K562 (cell line): ENCODE measurements around the gene CTSW. TPM values are rescaled to one million over a fixed set of nuclear protein-coding genes. Genes with fewer than 3 reads are reported as not detected.

Source experiments
- ELF2 ChIP-seq: fragments of 250-450 bp; sonication (Bioruptor Pico); IDR thresholded peaks from 2 replicates; pipeline ENCODE4 v1.5.0; 2021; ENCODE audit warnings: mild to moderate bottlenecking
- EZH2 ChIP-seq: IDR thresholded peaks from 2 replicates; pipeline ENCODE4 v1.6.1; 2012; ENCODE audit warnings: low read depth, mild to moderate bottlenecking, inconsistent platforms, low read length, borderline replicate concordance
- L3MBTL2 ChIP-seq: fragments of 450-650 bp; IDR thresholded peaks from 2 replicates; pipeline ENCODE4 v1.6.1; 2016; ENCODE audit warnings: mild to moderate bottlenecking, moderate library complexity
- MGA ChIP-seq: fragments of 450-650 bp; IDR thresholded peaks from 2 replicates; pipeline ENCODE4 v1.6.1; 2016; ENCODE audit warnings: mild to moderate bottlenecking, moderate library complexity
- ZBTB26 ChIP-seq: fragments of 450-650 bp; formaldehyde crosslinking; IDR thresholded peaks from 2 replicates; pipeline ENCODE4 v1.4.0; 2022; ENCODE audit warnings: missing genetic modification characterization
- ZNF318 ChIP-seq, 2 experiments: fragments of 450-650 bp; IDR thresholded peaks; 2 replicates each; pipeline ENCODE4 v1.6.1; 2016; ENCODE audit warnings: mild to moderate bottlenecking in 2 of 2, borderline replicate concordance in 1 of 2, low read depth in 1 of 2, moderate library complexity in 1 of 2
- ZNF785 ChIP-seq: fragments of 250-450 bp; sonication (Bioruptor Pico); IDR thresholded peaks from 2 replicates; pipeline ENCODE4 v1.4.0; 2020; ENCODE audit warnings: mild to moderate bottlenecking
- polyA plus RNA-seq, 8 experiments: library from polyadenylated mRNA; depleted of rRNA in 4 of 8; stranded (reverse) in 5 of 8; unstranded in 3 of 8; fragments of >200 nt; fragmentation: Nextera tagmentation in 2 of 8; fragmentation: Illumina TruSeq in 1 of 8; extraction: Ambion mirVana in 2 of 8; extraction: Trizol in 1 of 8; gene quantifications; 2 replicates each; pipeline versions ENCODE4 v1.2.1 to v1.2.3, GENCODE V29; 2011 to 2014; ENCODE audit warnings: inconsistent platforms in 1 of 8, missing spikeins in 1 of 8
- total RNA-seq, 7 experiments: library from RNA; depleted of rRNA in 6 of 7; stranded (reverse); fragments of >200 nt in 6 of 7; fragmentation: Illumina TruSeq in 2 of 7; extraction: Trizol in 2 of 7; gene quantifications; 2 replicates each; pipeline versions ENCODE4 v1.2.1 to v1.2.3, GENCODE V29; 2011 to 2021; ENCODE audit warnings: low replicate concordance in 1 of 7

CTSW gene
- total and polyA plus RNA-seq, 9 of the 15 experiments (the other 6 are each of a cell fraction or from before 2014, with no cell fraction given), result 0.04 TPM; not detected in 8

DNA sequence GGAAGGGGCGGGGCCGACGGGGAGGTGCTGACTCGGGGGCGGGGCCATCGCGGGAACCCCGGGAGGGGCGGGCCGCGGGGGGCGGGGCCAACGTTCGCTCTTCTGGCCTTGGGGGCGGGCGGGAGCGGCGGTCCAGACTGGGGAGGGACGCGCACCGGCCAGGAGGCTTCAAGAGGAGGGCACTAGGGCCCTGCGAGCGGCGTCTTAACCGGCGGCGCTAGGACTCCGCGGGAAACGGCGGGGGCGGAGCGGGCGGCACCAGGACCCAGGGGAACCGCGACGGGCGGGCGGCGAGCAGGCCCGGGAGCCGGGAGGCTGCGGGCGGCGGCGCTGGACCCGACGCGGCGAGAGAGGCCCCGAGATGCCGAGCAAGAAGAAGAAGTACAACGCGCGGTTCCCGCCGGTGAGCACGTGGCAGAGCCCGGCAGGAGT is 39.5 kb downstream of the CTSW start, which contains the start of gene DRAP1 (continued):
- TF ChIP-seq MGA (peak; percentile 55), ZBTB26 (no peak), ZNF785 (CRISPR knock-in tag) (no peak), ELF2 (0 out of 2 replicates have a peak, but pooled peaks have one; percentile 47), EZH2 (no peak), L3MBTL2 (peak; percentile 70), ZNF318 (IDR thresholded peaks at IDR 0.05; ENCODE audit: borderline replicate concordance in 1 of 2, low read depth in 1 of 2) (no peak)
